GM19463 (cell line): ENCODE results near the gene TEX2.

ENCODE experiments used
- ATAC-seq: cut with Tn5 transposase; IDR thresholded peaks from one replicate; pipeline ENCODE4 v1.9.1; 2021; ENCODE audit warnings: mild to moderate bottlenecking, moderate library complexity; ENCODE audit not compliant: unreplicated experiment

The TEX2 gene

GRCh38 chr17:64162554-64162953, 100.5 kb downstream of the TEX2 start:
- ATAC-seq = no peak

DNA sequence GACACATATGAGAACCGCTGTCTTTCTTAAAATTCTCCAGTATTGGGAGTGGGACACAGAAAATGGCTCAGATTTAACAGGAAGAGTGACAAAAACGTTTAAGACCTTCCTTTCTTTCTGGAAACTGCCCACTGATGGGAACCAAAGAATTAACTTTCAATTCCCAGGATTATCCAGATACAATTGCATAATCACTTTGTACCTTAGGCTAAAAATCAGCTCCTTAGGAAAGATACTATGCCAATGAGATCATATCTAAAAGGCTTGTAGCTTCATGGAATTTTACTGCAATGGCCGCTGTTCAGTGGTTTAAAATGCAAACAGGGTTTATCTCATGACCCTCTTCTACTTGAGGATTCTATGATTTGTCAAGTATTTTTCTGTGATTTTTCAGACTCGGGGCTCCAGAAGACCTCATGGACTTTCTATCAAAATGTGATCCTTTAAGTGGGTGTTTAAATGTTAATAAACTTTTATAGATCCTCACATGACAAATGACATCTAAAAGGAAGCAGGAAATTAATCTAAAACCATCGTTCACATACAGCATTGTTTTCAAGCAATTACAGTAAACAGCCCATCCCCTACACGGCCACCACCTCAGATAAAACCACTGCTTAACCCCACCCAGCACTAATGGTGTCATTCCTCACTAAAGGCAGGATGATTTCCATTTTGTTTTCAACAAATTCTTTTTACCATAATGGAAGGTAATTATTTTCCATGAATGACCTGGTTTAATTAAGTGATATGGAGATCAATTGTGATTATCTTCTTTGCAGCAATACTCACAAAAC, 101.5 kb downstream of the TEX2 start:
- no peak for ATAC-seq

- ATAC-seq = no peak
These were observed 102.7 kb downstream of the TEX2 start for GRCh38 chr17:64160378-64160777.

DNA sequence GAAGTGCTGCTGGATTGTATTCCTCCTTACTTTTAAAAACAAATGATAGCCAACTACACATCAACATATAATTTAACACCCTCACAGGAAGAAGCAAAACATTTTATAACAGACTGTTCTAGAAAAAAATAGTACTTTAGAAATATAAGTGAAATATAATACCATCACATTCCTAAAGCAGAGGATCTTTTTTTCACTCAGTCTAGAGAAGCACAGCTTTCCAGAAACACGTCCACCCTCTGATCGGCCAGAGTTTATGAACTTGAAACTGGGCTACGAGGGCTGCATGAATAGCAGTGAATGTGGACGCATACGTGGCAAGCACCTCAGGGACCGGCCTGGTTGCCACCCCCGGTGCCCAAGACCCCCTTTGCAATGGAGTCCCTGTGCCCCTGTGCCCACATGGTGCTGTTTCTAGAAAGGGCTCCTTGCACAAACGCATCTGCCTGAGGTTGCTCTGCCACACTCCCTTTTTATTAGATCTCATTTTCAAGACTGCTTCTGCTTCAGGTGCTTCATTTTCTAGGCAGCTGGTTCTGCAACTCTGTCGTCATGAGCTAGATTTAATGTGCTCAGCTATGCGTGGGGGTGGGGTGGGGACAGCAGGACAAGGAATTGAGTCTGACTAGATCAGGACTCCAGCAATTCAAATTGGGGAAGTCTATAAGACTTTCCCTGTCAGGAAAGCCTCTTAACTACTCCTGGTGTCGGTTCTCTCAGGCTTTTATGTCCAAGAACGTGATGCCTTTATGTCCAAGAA, 104.0 kb downstream of the TEX2 start:
- ATAC-seq = no peak

GRCh38 chr17:64158406-64158805, 104.7 kb downstream of the TEX2 start:
- ATAC-seq = no peak

GRCh38 chr17:64157669-64158180, 105.3 kb downstream of the TEX2 start:
- no peak for ATAC-seq

DNA sequence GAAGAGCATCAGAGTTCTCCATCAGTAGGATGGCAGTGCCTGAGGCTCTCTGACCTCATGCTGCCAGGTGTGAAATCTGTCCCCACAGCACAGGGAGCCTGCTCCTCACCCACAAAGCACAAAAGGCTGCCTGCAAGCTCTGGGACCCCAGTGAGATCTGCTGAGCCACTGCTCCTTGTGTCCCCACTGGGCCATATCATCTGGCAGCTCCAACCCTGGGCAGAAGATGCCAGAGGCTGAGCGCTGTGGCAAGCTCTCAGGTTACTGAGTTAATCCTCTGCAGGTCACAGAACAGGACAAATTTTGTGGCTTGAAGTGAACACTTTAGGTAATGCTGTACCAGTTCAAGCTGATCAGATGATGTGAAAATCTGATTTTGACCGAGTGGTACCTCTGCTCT, 106.4 kb downstream of the TEX2 start:
- ATAC-seq = no peak

GRCh38 chr17:64155751-64156544, 107.1 kb downstream of the TEX2 start:
- no peak for ATAC-seq

DNA sequence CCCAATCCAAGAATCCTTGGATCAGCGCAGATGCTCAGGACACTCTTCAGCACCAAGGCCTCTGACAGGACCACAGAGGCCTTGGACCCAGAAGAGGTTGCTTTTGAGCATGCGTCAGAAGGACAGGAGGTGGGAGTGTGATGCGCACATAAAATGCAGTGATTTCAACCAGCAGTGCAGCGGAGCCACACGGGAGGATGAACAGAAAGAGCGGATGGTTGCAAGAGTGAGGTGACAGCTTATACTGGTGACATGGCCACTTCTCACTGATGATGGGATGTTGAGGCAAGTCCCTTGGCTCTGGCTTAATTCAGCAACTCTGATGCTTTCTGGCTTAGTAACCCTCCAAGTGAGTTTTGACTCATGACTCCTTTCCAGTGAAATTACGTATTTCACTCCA, 107.9 kb downstream of the TEX2 start:
- no peak for ATAC-seq

- ATAC-seq = no peak
These were observed 108.3 kb downstream of the TEX2 start for GRCh38 chr17:64154717-64155116.

- ATAC-seq = no peak
These were observed 108.8 kb downstream of the TEX2 start for GRCh38 chr17:64154313-64154695.

GRCh38 chr17:64153565-64154312, 109.3 kb downstream of the TEX2 start:
- ATAC-seq = no peak

DNA sequence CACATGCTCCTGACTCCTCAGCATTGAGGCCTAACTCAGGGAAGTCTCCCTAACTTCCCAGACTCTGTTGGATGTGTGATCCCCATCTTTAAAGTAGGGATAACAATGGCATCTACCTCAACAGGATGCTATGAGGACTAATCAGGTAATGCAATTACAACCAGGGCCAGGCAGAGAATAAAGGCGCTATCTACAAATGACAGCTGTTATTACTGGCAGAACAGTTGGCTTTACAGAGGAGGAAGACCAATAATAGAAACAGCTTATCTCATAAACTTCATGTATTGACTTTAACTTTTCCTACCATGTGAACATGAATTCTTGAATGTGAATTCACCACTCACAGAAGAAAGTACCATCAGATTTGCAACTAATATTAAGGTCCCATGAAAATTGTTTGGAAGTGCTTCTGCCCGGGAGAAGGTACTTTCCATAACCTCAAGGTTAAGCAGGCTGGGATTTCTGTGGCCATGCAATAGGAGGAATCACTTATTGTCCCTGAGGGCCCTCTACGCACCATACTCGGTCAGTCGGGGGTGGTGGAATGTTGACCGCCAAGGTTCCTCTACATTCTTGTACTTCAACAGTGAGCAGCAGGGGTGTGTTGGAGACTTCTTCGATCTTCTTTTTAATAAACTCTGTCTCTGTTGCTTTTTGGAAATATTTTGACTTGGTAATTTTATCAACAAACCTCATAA, 110.5 kb downstream of the TEX2 start:
- no peak for ATAC-seq

DNA sequence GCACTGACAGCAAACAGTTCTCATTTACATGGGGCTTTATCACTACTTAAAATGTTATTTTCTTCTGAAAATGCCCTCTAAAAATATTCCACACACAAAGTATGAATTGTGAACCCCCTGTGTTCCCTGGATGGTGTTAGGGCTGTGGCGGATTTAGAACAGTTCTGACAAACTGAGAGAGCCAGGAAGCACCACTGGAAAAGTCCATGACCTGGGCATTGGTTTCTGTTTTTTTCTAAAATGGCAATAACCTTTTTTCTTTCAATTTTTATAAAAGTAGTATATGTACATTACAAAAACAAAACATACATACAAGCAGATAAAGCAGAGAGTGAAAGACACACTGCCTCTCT, 112.1 kb downstream of the TEX2 start:
- no peak for ATAC-seq

GRCh38 chr17:64150237-64151015, 112.6 kb downstream of the TEX2 start:
- no peak for ATAC-seq

DNA sequence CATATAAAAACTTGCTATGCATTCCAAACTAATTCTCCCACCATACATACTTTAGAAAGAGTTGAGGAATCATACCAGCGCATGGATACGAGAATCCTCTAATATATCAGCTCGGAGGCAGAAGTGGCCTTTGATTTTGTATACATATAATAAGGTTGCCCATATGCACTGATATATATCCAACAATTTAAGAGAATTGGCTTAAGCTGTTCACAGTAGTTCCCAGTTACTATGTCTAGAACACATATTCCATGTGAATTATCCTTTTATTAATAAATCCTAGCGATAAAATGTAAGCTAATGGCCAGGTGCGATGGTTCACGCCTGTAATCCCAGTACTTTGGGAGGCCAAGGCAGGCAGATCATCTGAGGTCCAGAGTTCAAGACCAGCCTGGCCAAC, 113.9 kb downstream of the TEX2 start:
- ATAC-seq = no peak

DNA sequence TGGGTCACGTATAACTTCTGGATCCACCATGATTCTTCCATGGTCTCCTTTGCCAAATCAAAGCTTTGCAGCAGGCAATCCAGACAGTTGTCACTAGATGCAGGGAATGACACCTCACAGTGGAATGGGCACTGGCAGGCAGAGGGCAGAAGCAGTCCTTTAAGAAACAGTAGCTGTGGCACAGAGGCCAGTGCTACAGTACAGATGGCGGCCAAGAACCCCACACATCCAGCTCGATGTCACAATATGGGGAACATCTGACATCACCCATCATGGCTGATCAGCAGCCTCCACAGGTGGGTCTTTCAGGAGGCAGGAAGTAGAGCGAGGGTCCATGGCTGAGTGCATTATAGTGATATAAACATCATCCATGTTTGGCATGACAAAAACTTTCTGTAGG, 114.4 kb downstream of the TEX2 start:
- ATAC-seq = no peak

- no peak for ATAC-seq
These were observed 114.9 kb downstream of the TEX2 start for GRCh38 chr17:64148017-64148631.
